ENCODE results near the gene FAM199X.

GRCh38 chrX:104156630-104157529, 9.4 kb upstream of the FAM199X start, which contains the start of gene SLC25A53:
- TF ChIP-seq CTCF (IDR thresholded peaks at IDR 0.05) (no peak), ZFX (IDR thresholded peaks at IDR 0.05; ENCODE audit: borderline replicate concordance) (no peak)

All from 22Rv1 (cell line).